ENCODE measurements around the gene NOTO. TPM values are rescaled to one million over a fixed set of nuclear protein-coding genes. Genes with fewer than 3 reads are reported as not detected.
A peak's percentile ranks its signal among the peaks of the same experiment; 100 is the strongest.

The NOTO gene
- total RNA-seq, 1 experiment from 2014 or later, result 0.66 TPM

DNA sequence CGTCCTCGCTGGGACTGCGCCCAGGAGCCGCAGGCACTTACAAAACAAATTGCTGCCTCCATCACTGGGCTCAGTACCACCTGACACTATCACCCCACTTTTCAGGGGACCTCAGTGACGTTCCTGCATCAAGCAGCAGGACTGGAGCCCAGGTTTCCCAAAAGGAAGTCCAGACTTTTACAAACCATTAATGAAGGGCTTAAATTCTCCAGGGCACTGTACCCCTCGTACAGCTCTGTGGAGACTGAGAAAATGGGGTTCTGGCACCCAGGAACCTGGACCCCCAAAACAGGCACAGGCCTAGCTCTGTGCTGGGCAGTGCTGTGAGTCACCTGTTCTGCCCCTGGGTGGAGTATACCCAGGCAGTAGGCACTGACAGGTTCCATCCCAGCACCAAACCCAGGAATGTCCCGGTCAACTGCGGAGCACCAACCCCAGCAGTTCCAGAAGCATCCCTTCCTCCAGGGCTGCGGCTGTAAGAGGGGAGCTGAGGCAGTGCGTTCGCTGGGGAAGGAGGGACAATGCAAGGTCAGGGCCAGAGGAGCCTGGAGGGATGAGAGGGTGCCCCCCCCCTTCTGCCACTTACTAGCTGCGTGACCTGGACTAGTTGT lies 24.6 kb upstream of the NOTO start:
- Histone ChIP-seq H3K79me2 (ENCODE audit: insufficient read depth, low read length) (no peaks in the 10 kb centered on the region), H4K8ac (replicated peaks; ENCODE audit: insufficient read length, low read depth, low read length) (no peak overlapping the region), H2BK120ac (ENCODE audit: low read depth, low read length, poor library complexity, severe bottlenecking) (no peak overlapping the region), H3K23ac (ENCODE audit: insufficient read length, low read depth, low read length) (no peak overlapping the region), H2AFZ (ENCODE audit: low read length) (no peak overlapping the region), H2BK15ac (ENCODE audit: low read depth, low read length) (no peak overlapping the region), H3K18ac (ENCODE audit: insufficient read length, low read depth, low read length) (no peak overlapping the region), H3K14ac (ENCODE audit: insufficient read depth, low read length) (no peak overlapping the region), H4K20me1 (ENCODE audit: control insufficient read depth, insufficient read depth, insufficient read length) (no peaks in the 10 kb centered on the region), H3K27ac (ENCODE audit: insufficient read length, low read depth, low read length) (no peak overlapping the region), H2BK20ac (ENCODE audit: low read depth, low read length, poor library complexity, severe bottlenecking) (no peak overlapping the region), H3K27me3 (ENCODE audit: insufficient read depth, low read length) (peaks cover 29% of the 10 kb centered on the region), H4K5ac (ENCODE audit: insufficient read length, low read depth, low read length) (no peak overlapping the region), H3K56ac (ENCODE audit: insufficient read length, low read depth, low read length) (no peak overlapping the region), H3K4me1 (ENCODE audit: insufficient read depth, low read length) (peaks cover 4% of the 10 kb centered on the region; the same call in 1 of the 2 replicates), H3T11ph (ENCODE audit: low read length) (no peak overlapping the region), H2BK5ac (ENCODE audit: insufficient read length, low read length) (no peak overlapping the region), H2AK5ac (ENCODE audit: insufficient read length, low read length) (no peak overlapping the region), H3K9me3 (ENCODE audit: control insufficient read depth, low read depth, low read length) (no peaks in the 10 kb centered on the region), H3K23me2 (ENCODE audit: insufficient read length, low read depth, low read length, poor library complexity, severe bottlenecking) (peaks cover 24% of the 10 kb centered on the region), H3K4me2 (ENCODE audit: insufficient read depth, insufficient read length, low read length) (peak overlapping the region; percentile 69), H3K4ac (ENCODE audit: low read depth, low read length) (no peak overlapping the region), H3K79me1 (ENCODE audit: insufficient read depth, low read depth, low read length, poor library complexity, severe bottlenecking) (no peaks in the 10 kb centered on the region), H3K9ac (ENCODE audit: extremely low read depth, insufficient read length, low read length) (no peak overlapping the region), H2BK12ac (ENCODE audit: insufficient read length, low read depth, low read length) (no peak overlapping the region), H4K91ac (ENCODE audit: insufficient read length, low read depth, low read length) (no peak overlapping the region)
- H3K4me1 Mint-ChIP-seq, result peaks cover 19 to 25% of the 10 kb centered on the region in 2 experiments
- no CpG with 5 or more reads among the region's 12 CpGs for WGBS (ENCODE audit: extremely low coverage, insufficient read length, low lambda C conversion rate)
- peaks cover 96% of the 10 kb centered on the region for H3K27me3 Mint-ChIP-seq (ENCODE audit: low read depth)
- H3K9me3 Mint-ChIP-seq, result no peaks in the 10 kb centered on the region; a peak in 1 of 5 replicates
- TF ChIP-seq, protein P1, sequence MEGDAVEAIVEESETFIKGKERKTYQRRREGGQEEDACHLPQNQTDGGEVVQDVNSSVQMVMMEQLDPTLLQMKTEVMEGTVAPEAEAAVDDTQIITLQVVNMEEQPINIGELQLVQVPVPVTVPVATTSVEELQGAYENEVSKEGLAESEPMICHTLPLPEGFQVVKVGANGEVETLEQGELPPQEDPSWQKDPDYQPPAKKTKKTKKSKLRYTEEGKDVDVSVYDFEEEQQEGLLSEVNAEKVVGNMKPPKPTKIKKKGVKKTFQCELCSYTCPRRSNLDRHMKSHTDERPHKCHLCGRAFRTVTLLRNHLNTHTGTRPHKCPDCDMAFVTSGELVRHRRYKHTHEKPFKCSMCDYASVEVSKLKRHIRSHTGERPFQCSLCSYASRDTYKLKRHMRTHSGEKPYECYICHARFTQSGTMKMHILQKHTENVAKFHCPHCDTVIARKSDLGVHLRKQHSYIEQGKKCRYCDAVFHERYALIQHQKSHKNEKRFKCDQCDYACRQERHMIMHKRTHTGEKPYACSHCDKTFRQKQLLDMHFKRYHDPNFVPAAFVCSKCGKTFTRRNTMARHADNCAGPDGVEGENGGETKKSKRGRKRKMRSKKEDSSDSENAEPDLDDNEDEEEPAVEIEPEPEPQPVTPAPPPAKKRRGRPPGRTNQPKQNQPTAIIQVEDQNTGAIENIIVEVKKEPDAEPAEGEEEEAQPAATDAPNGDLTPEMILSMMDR (conservative IDR thresholded peaks at IDR 0.05), result peak; percentile 33; the same call in 1 of the 3 replicates
- peak; percentile 53 for DNase-seq
- H3K27ac Mint-ChIP-seq, result peak overlapping the region in 1 of 3 experiments; percentile 74; a peak in 1 of 7 replicates
- peak overlapping the region; percentile 72 to 92 for H3K4me3 Mint-ChIP-seq
- H3K36me3 Mint-ChIP-seq (ENCODE audit: insufficient read depth in 1 of 3, low read depth in 3 of 3), result no peaks in the 10 kb centered on the region

Measured in H9 (cell line).